NOMO-1 treated with DMSO at 0.1 percent for 48 hours (cell line): ENCODE data around the gene TOX2.
"Not testable (repeated sequence)": the region's sequence is repeated elsewhere in the genome, so short reads cannot be mapped to it uniquely, and the experiment has no call there.

Experiments
- DNase-seq: peaks from one replicate; lab custom pipeline; 2025; ENCODE audit not compliant: unreplicated experiment; lab: John Stamatoyannopoulos, UW

TOX2 gene

GRCh38 chr20:44029848-44030230 lies 115.2 kb downstream of the TOX2 start:
- DNase-seq = no peak

GRCh38 chr20:44030394-44030793 lies 115.7 kb downstream of the TOX2 start:
- DNase-seq = no peak

- no peak for DNase-seq
Measured at GRCh38 chr20:44031001-44031574, 116.4 kb downstream of the TOX2 start.

GRCh38 chr20:44031781-44032582 lies 117.3 kb downstream of the TOX2 start:
- DNase-seq = no peak

GRCh38 chr20:44032583-44033331 lies 118.1 kb downstream of the TOX2 start:
- DNase-seq = no peak

DNA sequence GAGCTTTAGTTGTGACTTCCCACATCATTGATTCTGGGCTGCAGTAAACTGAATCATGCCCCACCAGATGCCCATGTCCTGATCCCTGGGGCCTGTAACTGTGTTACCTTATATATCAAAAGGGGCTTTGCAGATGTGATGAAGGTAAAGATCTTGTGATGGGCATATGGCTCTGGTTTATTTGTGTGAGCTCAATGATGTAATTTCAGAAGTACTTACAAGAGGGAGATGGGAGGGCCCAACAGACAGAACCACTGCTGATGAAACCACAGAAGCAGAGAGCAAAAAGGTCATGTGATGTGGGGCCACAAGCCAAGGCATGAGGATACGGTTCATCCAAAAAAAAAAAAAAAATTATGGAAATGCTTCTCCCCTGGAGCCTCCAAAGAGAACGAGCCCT lies 118.7 kb downstream of the TOX2 start:
- DNase-seq = no peak

GRCh38 chr20:44033873-44034272 lies 119.2 kb downstream of the TOX2 start:
- DNase-seq = no peak

DNA sequence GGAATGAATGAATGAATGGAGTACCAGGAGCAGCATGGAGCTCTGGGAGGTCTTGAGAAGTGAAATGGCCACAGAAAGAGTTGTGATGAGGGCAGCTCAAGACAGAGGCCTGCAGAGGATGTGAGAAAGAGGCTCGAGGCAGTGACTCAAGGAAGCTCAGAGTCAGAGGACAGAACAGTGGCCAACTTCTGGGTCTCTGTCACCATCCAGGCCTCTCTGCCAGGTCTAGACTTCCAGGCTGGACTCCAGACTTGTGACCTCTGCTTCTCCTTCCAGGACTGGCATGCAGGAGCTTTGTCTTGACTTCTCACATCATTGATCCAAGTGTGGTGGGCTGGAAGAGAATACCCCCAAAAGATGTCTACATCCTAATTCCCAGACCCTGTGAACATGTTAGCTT lies 119.8 kb downstream of the TOX2 start:
- DNase-seq = no peak

DNA sequence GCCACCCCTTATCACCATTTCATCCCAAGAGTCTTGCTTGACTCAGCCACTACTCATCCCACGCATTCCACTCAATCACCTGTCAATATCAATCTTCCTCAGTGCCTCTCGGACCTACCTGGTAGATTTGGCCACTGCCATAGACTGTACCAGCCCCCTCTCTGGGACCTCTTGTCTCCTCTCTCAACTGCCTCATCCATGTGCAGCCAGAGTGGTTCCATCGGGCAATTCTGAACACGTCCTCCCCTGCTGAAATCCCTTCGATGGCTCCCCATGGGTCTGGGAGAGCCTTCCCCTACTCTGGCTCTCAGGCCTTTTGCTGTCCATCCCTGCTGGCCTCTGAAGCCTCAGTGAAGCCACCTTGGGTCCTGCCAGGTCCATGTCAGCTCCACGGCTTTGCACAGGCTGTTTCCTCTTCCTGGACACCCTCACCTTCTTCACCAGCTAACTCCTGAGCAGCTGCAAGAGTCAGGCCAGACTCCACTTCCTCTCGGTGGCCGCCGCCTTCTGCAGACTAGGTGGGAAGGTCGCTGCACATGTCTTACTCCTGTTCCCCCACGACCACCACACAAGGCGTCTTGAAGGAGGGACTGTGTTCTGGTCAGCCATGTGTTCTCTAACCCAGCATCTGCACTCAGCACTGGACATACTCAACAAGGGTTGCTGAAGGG lies 120.4 kb downstream of the TOX2 start:
- DNase-seq = no peak

- DNase-seq = no peak
Measured at GRCh38 chr20:44035924-44036323, 121.3 kb downstream of the TOX2 start.

- no peak for DNase-seq
Measured at GRCh38 chr20:44036441-44036840, 121.8 kb downstream of the TOX2 start.

DNA sequence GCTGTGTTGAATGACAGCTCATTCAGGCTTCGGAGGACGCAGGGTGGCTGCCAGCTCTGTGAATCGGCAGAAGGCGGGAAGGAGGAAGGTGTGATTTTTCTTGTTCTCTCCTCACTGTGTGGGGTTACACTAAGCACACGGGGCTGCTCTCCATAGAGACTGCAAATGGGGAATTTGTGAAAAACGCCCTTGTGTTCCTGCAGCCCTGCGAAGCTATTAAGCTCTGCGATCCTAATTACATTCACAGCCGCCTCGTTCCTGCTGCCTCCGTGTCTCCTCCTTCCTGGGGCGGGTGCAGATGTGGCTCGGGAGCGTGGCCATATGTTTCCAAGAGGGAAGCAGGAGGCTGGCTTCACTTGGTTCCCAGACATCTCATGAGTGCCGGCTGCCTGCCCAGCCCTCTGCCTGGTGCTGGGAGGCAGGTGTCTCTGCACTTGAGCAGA lies 124.0 kb downstream of the TOX2 start:
- DNase-seq = no peak

- DNase-seq = no peak
Measured at GRCh38 chr20:44039147-44039546, 124.5 kb downstream of the TOX2 start.

GRCh38 chr20:44039741-44040140 lies 125.1 kb downstream of the TOX2 start:
- DNase-seq = no peak

GRCh38 chr20:44040202-44040915 lies 125.7 kb downstream of the TOX2 start:
- no peak for DNase-seq

- DNase-seq = no peak
Measured at GRCh38 chr20:44041001-44041400, 126.3 kb downstream of the TOX2 start.

- DNase-seq = not testable (repeated sequence)
Measured at GRCh38 chr20:44044712-44045111, 130.1 kb downstream of the TOX2 start.

- DNase-seq = no peak
Measured at GRCh38 chr20:44050327-44050726, 135.7 kb downstream of the TOX2 start.

DNA sequence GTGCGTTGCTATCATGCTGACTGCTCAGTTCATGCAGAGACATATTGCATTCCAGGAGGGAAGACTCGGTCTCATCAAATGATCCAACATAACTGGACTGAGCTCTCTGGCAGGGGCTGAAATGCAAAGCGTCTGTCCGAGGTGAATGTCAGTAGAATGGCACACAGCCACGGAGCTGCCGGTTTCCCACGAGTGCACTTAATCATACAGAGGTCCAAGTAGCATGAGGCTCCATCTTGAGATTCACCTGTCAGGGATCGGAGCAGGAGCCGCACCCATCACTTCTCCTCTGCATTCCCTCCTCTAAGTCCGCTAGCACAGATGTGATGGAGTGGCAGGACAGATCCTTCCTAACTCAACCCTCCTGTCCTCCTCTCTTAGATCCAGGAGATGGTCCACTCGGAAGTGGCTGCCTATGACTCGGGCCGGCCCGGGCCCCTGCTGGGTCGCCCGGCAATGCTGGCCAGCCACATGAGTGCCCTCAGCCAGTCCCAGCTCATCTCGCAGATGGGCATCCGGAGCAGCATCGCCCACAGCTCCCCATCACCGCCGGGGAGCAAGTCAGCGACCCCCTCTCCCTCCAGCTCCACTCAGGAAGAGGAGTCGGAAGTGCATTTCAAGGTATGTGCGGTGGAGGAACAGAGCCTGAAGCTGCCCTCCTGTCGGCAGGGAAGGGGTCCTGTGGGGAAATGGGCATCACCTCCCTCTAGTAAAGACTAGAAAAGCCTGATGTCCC lies 136.4 kb downstream of the TOX2 start:
- DNase-seq = no peak

DNA sequence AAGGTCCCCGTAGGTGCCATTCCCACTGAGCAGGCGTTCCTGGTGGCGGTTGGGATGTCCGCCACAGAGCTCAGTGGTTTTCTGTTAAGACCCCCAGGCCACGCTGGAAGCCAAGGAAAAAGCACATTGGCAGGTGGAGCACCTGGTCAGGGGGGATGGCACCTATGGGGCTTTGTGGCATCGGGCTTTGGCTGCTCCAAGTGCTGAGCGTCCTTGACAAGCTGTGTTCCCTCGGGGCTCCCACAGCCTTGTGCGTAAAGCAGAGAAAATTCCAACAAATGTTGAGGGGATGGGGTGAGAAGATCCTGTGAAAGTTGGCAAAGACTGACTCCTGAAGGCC lies 137.0 kb downstream of the TOX2 start:
- DNase-seq = no peak
